Activated T-helper 1 cell treated with anti-CD3 and anti-CD28 coated beads, Interleukin-2, amount 50 U/mL, for 16 hours (primary cell): ENCODE data around the gene TMEM132A.

Experiments
- DNase-seq, 2 donors: peaks; one replicate each; pipeline ENCODE4 v3.0.0-alpha.2; 2020; ENCODE audit warnings: low read depth in 1 of 2, low spot score in 1 of 2

Gene TMEM132A

DNA sequence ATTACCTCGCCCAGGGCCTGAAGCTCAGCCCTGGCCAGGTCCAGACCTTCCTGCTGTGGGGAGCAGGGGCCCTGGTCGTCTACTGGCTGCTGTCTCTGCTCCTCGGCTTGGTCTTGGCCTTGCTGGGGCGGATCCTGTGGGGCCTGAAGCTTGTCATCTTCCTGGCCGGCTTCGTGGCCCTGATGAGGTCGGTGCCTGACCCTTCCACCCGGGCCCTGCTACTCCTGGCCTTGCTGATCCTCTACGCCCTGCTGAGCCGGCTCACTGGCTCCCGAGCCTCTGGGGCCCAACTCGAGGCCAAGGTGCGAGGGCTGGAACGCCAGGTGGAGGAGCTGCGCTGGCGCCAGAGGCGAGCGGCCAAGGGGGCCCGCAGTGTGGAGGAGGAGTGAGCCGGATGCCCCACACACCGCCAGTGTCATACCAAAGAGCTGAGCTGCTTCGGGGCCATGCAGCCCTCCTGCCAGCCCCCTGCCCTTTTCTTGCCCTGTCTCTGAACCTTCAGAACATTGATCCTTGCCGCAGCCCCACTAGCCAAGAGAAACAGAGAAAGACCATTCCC lies 2.4 kb upstream of the TMEM132A start:
- no peak for DNase-seq

GRCh38 chr11:60922906-60923305 lies 1.4 kb upstream of the TMEM132A start:
- DNase-seq: no peak

DNA sequence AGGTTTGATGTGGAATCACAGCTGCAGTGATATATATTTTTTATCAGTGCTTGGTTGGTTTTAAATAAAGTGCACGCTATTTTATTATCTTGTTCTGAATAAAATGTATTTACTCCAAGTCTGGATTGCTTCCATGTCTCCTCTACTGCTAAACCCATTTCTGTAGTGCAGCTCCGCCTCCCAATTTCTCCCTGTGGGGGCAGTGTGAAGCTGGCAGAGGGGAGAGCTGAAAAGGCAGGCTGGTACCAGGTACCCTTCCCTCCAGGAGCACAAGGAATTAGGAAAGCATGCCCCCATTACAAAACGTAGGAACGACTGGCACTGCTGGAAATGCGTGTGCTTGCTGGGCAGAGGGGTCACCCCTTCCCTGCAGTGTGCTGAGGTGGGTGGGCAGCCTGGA lies 934 bp upstream of the TMEM132A start:
- no peak for DNase-seq

DNA sequence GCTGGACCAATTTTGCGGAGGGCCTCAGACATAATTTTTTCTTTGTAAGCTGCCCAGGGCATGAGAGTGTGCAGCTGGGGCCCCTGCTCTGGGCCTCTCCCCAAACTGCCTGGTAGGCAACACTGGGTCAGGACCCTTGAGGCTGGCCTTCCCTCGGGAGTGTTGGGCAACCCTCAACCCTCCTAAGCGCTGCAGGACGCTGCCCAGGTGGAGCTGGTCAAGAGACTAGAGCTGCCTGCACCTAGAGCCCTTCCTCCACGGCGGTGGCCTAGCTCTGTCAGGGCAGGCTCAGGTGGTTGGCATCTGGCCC lies 505 bp upstream of the TMEM132A start:
- no peak for DNase-seq

- DNase-seq: no peak
These were observed 920 bp downstream of the TMEM132A start for GRCh38 chr11:60924906-60925853.

- no peak for DNase-seq
These were observed 1.6 kb downstream of the TMEM132A start for GRCh38 chr11:60925868-60926267.

DNA sequence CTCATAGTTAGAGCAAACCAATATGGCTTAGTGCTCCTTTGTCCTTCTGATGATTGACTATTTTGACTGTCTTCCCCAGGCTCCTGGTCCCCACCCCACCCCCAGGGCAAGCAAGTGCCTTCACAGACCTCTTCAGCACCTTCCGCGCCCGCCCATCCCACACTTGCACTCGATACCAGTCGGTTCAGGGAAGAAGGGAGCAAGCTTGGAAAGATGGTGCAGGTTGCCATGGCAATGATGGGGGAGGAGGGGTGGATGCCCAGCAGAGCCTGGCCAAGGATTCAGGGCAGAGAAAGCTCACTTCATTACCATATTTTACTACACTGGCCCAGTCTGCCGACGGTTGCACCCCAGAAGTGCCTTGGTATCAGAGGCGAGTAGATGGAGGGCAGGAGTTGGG lies 2.2 kb downstream of the TMEM132A start:
- no peak for DNase-seq

DNA sequence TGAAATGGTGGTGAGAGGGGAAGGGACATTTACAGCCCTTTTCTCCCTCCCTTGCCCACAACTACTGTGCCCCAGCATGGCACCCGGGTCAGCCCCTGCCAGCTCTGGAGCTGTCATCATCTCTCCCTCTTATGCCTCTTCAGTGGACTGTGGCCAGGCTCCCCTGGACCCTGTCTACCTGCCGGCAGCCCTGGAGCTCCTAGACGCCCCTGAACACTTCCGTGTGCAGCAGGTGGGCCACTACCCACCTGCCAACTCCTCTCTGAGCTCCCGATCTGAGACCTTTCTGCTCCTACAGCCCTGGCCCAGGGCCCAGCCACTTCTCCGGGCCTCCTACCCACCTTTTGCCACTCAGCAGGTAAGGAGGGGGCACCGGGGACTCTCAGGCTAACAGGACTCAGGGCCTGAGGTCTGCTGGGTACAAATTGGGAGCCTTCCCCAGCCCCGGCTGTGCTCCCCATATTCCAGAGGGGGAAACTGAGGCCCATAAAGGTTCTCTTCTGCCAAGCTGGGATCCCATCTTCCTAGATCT lies 2.9 kb downstream of the TMEM132A start:
- no peak for DNase-seq

DNA sequence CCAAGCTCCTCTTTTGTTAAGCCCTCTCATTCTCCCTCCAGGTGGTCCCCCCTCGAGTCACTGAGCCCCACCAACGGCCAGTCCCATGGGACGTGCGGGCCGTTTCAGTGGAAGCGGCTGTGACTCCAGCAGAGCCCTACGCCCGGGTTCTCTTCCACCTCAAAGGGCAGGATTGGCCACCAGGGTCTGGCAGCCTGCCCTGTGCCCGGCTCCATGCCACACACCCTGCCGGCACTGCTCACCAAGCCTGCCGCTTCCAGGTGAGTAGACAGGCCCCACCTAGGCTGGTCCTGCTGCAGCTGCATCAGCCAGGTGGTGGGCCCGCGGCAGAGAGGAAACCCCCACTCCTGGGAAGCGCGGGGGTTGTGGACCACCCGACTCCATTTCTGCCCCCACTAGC lies 3.3 kb downstream of the TMEM132A start:
- DNase-seq: no peak

DNA sequence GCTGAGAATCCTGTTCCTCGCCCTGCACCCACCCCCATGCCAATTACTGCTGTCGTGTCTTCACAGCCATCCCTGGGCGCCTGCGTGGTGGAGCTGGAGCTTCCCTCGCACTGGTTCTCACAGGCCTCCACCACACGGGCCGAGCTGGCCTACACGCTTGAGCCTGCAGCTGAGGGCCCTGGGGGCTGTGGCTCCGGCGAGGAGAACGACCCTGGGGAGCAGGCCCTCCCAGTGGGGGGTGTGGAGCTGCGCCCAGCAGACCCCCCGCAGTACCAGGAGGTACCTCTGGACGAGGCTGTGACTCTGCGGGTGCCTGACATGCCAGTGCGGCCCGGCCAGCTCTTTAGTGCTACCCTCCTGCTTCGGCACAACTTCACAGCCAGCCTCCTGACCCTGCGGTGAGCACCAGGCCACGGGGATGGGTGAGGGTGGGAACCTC lies 4.3 kb downstream of the TMEM132A start:
- no peak for DNase-seq

DNA sequence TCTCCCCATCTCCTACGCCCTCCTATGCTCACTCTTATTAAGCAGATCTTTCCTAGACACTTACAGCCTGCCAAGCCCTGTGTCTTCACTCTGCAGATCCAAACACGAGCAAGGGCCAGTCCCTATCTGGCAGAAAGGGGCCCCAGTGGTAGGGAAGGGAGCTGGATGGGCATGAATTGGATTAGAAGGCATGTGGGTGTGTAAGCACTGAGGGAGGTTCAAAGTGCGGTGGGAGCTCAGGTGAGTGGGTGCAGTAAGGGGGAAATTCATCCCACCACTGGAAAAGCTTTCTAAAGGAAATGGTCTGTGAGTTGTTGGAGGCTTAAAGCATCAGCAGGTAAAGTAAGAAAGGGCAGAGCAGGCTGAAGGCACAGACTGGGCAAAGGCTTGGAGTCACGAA lies 5.5 kb downstream of the TMEM132A start:
- no peak for DNase-seq

DNA sequence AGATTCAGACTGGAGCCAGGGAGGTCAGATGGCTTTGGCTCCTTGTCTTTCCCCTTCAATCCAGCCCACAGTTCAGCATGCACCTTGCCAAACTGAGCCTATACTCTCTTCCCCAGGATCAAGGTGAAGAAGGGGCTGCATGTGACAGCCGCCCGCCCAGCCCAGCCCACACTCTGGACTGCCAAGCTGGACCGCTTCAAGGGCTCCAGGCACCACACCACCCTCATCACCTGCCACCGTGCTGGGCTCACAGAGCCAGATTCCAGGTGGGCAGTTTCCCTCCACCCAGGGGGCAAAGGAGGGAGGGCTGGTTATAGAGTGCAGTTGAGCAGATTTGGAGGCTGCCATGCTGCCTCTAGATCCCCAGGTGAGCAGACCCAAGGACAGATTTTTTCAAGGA lies 6.1 kb downstream of the TMEM132A start:
- no peak for DNase-seq

- DNase-seq: no peak
These were observed 7.7 kb downstream of the TMEM132A start for GRCh38 chr11:60931917-60932316.

DNA sequence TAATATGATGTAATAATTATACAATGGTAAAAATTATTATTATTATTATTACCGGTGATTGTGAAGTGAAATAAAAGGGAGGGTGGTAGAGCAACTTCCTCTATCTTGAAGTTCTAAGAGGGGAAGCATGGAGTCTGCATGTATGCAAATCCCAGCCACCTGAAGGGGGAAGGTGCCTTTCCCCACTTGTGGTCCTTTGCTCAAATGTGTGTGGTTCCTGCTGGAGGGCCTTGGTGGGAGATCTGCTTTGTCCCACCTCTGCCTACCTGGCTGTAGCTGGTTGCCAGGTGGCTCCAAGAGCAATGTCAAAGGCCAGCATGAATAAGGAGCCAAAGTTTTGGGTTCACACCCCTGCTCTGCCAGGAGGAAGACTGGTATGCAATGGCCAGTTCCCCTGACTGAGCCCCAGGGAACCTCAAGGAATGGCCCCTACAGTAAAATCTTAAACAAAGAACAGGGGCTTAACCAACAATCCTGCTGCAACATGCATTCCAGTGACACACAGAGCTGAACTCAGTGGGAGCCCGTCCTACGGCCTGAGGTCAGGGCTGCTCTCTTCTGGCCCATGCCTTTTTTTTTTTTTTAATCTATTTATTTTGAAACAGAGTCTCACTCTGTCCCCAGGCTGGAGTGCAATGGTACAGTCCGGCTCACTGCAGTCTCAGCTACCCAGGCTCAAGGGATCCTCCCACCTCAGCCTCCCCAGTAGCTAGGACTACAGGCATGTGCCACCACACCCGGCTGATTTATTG lies 8.5 kb downstream of the TMEM132A start:
- DNase-seq: no peak

DNA sequence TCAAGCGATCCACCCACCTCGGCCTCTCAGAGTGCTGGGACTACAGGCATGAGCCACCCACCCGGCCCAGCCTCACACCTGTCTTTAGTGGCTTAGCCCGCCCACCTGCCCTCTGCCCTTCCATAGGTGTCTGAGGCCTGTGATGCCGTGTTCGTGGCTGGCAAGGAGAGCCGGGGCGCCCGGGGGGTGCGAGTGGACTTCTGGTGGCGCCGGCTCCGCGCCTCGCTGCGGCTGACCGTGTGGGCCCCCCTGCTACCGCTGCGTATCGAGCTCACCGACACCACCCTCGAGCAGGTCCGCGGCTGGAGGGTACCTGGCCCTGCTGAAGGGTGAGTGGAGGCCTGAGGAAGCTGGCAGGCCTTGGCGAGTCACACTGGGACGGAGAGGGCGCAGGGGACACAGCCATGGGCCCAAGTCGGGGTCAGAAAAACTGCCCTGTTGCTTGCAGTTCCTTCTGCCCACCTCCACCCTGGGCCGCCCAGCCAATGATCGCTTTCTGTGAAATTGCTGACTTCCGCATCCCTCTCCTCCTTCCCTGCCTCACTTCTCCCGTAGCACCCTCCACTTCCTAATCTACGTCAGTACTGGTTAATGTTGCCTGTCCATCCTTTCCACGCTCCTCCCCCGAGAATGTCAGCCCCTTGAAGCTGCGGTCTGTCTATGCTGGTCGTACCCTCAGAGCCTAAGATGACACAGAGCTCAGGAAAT lies 9.3 kb downstream of the TMEM132A start:
- no peak for DNase-seq

DNA sequence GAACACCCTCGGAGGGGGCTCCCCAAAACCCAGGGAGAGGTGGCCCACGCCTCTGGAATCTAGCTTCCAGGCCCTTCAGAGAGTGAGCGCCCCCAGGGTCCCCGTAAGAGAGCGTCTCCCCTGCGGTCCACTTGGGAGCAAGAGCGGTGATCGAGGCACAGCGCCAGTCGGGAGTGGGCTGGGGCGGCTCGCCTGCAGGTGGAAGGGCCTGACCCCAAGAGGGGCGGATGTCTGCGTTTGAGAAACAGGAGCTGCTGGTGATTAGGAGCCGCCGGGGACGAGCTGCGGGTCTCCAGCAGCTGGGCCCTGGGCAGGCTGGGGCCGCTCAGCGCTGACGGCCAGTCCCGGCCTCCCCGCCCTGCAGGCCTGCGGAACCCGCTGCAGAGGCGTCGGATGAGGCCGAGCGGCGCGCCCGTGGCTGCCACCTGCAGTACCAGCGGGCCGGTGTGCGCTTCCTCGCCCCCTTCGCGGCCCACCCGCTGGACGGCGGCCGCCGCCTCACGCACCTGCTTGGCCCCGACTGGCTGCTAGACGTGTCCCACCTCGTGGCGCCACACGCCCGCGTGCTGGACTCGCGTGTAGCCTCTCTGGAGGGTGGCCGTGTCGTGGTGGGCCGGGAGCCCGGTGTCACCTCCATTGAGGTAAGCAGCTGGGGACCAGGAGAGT lies 10.0 kb downstream of the TMEM132A start:
- no peak for DNase-seq

- DNase-seq: no peak
These were observed 10.7 kb downstream of the TMEM132A start for GRCh38 chr11:60934790-60935605.

- DNase-seq: no peak
These were observed 11.6 kb downstream of the TMEM132A start for GRCh38 chr11:60935676-60936442.

DNA sequence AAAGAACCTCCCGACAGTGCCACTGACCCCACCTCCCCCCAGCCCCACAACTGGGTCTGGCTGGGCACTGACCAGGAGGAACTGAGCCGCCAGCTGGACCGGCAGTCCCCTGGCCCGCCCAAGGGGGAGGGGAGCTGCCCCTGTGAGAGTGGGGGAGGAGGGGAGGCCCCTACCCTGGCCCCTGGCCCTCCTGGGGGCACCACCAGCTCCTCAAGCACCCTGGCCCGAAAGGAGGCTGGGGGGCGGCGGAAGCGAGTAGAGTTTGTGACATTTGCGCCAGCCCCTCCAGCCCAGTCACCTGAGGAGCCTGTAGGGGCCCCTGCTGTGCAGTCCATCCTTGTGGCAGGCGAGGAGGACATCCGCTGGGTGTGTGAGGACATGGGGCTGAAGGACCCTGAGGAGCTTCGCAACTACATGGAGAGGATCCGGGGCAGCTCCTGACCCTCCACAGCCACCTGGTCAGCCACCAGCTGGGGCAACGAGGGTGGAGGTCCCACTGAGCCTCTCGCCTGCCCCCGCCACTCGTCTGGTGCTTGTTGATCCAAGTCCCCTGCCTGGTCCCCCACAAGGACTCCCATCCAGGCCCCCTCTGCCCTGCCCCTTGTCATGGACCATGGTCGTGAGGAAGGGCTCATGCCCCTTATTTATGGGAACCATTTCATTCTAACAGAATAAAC lies 12.3 kb downstream of the TMEM132A start:
- no peak for DNase-seq
